Right atrium auricular region (tissue), 2 donors: ENCODE measurements around the gene KIF5A. TPM values are rescaled to one million over a fixed set of nuclear protein-coding genes. Genes with fewer than 3 reads are reported as not detected.

Source experiments
- DNase-seq: peaks from one replicate; pipeline ENCODE4 v3.0.0-alpha.2; 2019; ENCODE audit warnings: low spot score
- H3K27ac ChIP-seq, 2 donors: fragments of 200-600 bp; sonication (generic); 1 replicate in 1 of 2; 2 replicates in 1 of 2; pipeline ENCODE4 v1.5.1; 2016 to 2019
- H3K27me3 ChIP-seq, 2 donors: fragments of 200-600 bp; sonication (generic); one replicate each; pipeline versions ENCODE4 v1.5.1 to v1.6.0; 2017 to 2019
- H3K36me3 ChIP-seq: fragments of 200-600 bp; sonication (generic); one replicate; pipeline ENCODE4 v1.5.1; 2016
- H3K4me1 ChIP-seq, 2 donors: fragments of 200-600 bp; sonication (generic); one replicate each; pipeline versions ENCODE4 v1.5.1 to v1.6.0; 2017 to 2019
- H3K4me3 ChIP-seq, 2 donors: fragments of 200-600 bp; sonication (generic); 1 replicate in 1 of 2; 2 replicates in 1 of 2; pipeline ENCODE4 v1.5.1; 2017 to 2019; ENCODE audit warnings: mild to moderate bottlenecking in 1 of 2, moderate library complexity in 1 of 2
- H3K9me3 ChIP-seq, 2 donors: fragments of 200-600 bp; sonication (generic); one replicate each; pipeline ENCODE4 v1.5.1; 2019
- total RNA-seq, 2 donors: library from RNA; depleted of rRNA; stranded (reverse); fragments of >200 nt; gene quantifications; one replicate each; pipeline ENCODE4 v1.1.0, GENCODE V29; 2016
- TF ChIP-seq, protein P1 (sequence below), 2 donors: fragments of 200-600 bp; sonication (generic); IDR thresholded peaks; one replicate each; pipeline ENCODE4 v1.5.1; 2019; ENCODE audit warnings: antibody characterized with exemption in 2 of 2

The KIF5A gene
- total RNA-seq, 2 donors from 2014 or later, result 0.11 to 0.12 TPM

GRCh38 chr12:57518920-57519795 lies 30.7 kb upstream of the KIF5A start:
- H3K27ac ChIP-seq, result peak overlapping the region; percentile 97 to 100
- peak overlapping the region; percentile 93 to 98 for H3K4me3 ChIP-seq
- TF ChIP-seq, protein P1, sequence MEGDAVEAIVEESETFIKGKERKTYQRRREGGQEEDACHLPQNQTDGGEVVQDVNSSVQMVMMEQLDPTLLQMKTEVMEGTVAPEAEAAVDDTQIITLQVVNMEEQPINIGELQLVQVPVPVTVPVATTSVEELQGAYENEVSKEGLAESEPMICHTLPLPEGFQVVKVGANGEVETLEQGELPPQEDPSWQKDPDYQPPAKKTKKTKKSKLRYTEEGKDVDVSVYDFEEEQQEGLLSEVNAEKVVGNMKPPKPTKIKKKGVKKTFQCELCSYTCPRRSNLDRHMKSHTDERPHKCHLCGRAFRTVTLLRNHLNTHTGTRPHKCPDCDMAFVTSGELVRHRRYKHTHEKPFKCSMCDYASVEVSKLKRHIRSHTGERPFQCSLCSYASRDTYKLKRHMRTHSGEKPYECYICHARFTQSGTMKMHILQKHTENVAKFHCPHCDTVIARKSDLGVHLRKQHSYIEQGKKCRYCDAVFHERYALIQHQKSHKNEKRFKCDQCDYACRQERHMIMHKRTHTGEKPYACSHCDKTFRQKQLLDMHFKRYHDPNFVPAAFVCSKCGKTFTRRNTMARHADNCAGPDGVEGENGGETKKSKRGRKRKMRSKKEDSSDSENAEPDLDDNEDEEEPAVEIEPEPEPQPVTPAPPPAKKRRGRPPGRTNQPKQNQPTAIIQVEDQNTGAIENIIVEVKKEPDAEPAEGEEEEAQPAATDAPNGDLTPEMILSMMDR (IDR thresholded peaks at IDR 0.05), result no peak
- H3K4me1 ChIP-seq, result peaks cover 0 to 56% of the 10 kb centered on the region in 2 donors
- no peaks in the 10 kb centered on the region for H3K9me3 ChIP-seq
- peaks cover 42% of the 10 kb centered on the region for H3K36me3 ChIP-seq
- H3K27me3 ChIP-seq, result no peaks in the 10 kb centered on the region
- no peak for DNase-seq

DNA sequence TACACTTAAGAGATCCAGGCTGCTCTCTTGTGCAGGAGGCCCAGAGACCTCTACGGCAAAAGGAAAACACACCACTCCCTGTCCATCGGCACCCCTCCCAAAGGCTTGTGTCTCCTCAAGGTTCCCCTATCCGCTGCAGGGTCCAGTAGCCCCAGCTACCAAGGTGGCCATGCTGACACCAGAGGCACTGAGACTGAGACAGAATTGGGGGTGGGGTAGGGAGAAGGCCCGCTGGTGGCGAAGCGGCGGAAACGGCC lies 30.1 kb upstream of the KIF5A start:
- Histone ChIP-seq H3K36me3 (peaks cover 42% of the 10 kb centered on the region), H3K4me3 (peak overlapping the region; percentile 93 to 98), H3K27ac (peak overlapping the region; percentile 97 to 100), H3K27me3 (no peaks in the 10 kb centered on the region), H3K4me1 (peaks cover 0 to 62% of the 10 kb centered on the region in 2 donors), H3K9me3 (no peaks in the 10 kb centered on the region)
- TF ChIP-seq, protein P1 (IDR thresholded peaks at IDR 0.05), result no peak
- no peak for DNase-seq

- Histone ChIP-seq H3K27ac (peak within 1 kb of the TSS; percentile 97 to 100), H3K36me3 (peaks cover 42% of the 10 kb centered on the region), H3K4me3 (peak within 1 kb of the TSS; percentile 93 to 98), H3K27me3 (no peaks in the 10 kb centered on the region), H3K9me3 (no peaks in the 10 kb centered on the region), H3K4me1 (peaks cover 0 to 67% of the 10 kb centered on the region in 2 donors)
- peak; percentile 100 for DNase-seq
- TF ChIP-seq, protein P1 (IDR thresholded peaks at IDR 0.05), result no peak
Measured at GRCh38 chr12:57520053-57520818, 29.6 kb upstream of the KIF5A start, which contains the start of gene DDIT3. Gene DDIT3, minus strand, starts transcription at chr12:57520514. Its CDS starts 3,108 bp downstream, at chr12:57517406.

DNA sequence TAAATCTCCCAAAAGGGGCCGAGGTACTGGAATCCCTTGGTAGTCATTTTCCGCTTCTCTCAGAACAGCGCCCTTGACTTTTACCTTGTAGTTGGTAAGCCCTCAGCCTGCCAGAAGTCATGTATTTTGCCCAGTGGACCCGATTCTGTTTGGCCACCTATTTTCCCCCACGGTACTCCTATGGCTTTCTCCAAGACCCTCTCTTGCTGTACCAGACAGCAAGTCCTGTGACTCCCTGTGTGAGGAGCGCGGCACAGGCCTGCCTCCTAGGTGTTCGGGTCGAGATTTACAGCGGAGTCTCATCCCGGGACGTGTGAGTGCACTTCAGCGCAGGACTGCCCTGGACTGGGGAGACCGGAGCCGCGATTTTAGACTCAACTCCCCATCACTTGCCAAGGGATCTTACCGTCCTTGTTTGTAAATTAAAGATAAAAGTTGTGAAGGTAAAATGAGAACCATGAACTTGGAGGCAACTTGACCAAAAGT lies 28.3 kb upstream of the KIF5A start:
- H3K27ac ChIP-seq, result peak overlapping the region; percentile 97 to 100
- H3K4me3 ChIP-seq, result peak overlapping the region; percentile 93 to 97
- no peaks in the 10 kb centered on the region for H3K27me3 ChIP-seq
- TF ChIP-seq, protein P1 (IDR thresholded peaks at IDR 0.05), result no peak
- no peaks in the 10 kb centered on the region for H3K9me3 ChIP-seq
- H3K4me1 ChIP-seq, result peaks cover 0 to 76% of the 10 kb centered on the region in 2 donors
- H3K36me3 ChIP-seq, result peaks cover 42% of the 10 kb centered on the region
- peak; percentile 68 for DNase-seq

GRCh38 chr12:57522011-57522886 lies 27.6 kb upstream of the KIF5A start, which contains the start of gene MBD6:
Gene MBD6, plus strand, starts transcription at chr12:57522824. Its CDS starts 1,480 bp downstream, at chr12:57524304.
- H3K4me3 ChIP-seq, result peak within 1 kb of the TSS; percentile 93 to 97
- peaks cover 0 to 71% of the 10 kb centered on the region in 2 donors for H3K4me1 ChIP-seq
- H3K36me3 ChIP-seq, result peaks cover 42% of the 10 kb centered on the region
- peak; percentile 91 for DNase-seq
- TF ChIP-seq, protein P1 (IDR thresholded peaks at IDR 0.05), result no peak
- H3K27me3 ChIP-seq, result no peaks in the 10 kb centered on the region
- H3K27ac ChIP-seq, result peak within 1 kb of the TSS; percentile 97 to 100
- no peaks in the 10 kb centered on the region for H3K9me3 ChIP-seq
